Measurements from ENCODE around the gene CHTF18.
"Not testable (repeated sequence)": the region's sequence is repeated elsewhere in the genome, so short reads cannot be mapped to it uniquely, and the experiment has no call there.

Gene CHTF18

GRCh38 chr16:808085-808386, 19.6 kb downstream of the CHTF18 start:
- DNase-seq (ENCODE audit: low spot score) = no peak

- peak; percentile 31 for DNase-seq (ENCODE audit: low spot score)
Observed at GRCh38 chr16:813204-813915, 24.9 kb downstream of the CHTF18 start.

DNA sequence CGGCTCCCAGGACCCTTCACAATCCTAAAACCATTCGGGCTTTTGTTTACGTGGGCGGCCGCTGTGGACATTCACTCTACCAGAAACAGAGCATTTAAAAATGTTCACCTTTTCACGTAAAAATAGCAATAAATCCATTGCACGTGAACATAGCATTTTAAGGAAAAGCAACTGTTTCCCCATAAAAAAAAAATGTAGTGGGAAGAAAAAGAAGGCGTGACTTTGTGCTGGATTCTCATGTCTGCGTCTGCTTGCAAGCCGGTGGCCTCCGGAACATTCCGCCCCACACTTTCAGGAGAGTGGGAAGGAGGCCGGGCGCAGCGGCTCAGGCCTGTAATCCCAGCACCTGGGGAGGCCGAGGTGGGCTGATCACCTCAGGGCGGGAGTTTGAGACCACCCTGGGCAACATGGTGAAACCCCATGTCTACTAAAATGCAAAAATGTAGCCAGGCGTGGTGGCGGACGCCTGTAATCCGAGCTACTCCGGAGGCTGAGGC, 25.5 kb downstream of the CHTF18 start:
- DNase-seq (ENCODE audit: low spot score) = no peak

- no peak for DNase-seq (ENCODE audit: low spot score)
Observed at GRCh38 chr16:814974-815373, 26.6 kb downstream of the CHTF18 start.

- DNase-seq (ENCODE audit: low spot score) = no peak
Observed at GRCh38 chr16:815861-816260, 27.4 kb downstream of the CHTF18 start.

GRCh38 chr16:817001-817906, 28.8 kb downstream of the CHTF18 start:
- DNase-seq (ENCODE audit: low spot score) = no peak

DNA sequence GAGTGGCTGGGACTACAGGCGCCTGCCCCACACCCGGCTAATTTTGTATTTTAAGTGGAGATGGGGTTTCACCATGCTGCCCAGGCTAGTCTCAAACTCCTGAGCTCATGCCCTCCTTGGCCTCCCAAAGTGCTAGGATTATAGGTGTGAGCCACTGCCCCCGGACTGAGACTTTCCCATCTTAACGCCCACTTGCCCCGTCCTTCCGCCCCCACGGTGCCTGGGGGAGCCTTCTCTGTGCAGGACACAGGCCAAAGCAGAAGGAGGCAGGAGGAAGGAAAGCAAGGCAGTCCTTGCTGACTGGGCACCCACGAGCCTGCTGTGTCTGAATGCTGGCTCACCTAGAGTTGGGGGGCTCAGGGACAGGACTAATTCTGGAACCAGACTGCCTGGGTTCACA, 29.7 kb downstream of the CHTF18 start:
- DNase-seq (ENCODE audit: low spot score) = no peak

DNA sequence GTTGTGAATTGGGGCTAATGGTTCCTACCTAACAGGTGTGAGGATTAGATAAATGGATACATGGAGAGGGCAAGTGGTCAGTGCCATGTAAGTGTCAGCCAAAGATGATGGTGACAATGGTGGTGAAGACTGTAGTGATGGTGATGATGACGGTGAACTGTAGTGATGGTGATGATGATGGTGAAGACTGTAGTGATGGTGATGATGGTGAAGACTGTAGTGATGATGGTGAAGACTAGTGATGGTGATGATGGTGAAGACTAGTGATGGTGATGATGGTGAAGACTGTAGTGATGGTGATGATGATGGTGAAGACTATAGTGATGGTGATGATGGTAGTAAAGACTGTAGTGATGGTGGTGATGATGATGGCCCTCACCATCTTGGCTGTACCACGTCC, 30.2 kb downstream of the CHTF18 start:
- no peak for DNase-seq (ENCODE audit: low spot score)

GRCh38 chr16:819336-820043, 31.1 kb downstream of the CHTF18 start:
- no peak for DNase-seq (ENCODE audit: low spot score)

DNA sequence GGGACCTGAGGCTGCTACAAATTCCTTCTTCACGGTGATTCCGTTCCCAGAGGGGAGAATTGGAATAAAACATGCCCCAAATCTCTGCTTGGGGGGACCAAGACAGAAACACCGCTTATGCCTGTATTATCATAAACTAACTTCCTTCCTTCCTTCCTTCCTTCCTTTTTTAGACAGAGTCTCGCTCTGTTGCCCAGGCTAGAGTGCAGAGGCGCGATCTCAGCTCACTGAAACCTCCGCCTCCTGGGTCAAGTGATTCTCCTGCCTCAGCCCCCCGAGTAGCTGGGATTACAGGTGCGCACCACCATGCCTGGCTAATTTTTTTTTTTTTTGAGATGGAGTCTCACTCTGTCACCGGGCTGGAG, 31.6 kb downstream of the CHTF18 start:
- not testable (repeated sequence) for DNase-seq (ENCODE audit: low spot score)

DNA sequence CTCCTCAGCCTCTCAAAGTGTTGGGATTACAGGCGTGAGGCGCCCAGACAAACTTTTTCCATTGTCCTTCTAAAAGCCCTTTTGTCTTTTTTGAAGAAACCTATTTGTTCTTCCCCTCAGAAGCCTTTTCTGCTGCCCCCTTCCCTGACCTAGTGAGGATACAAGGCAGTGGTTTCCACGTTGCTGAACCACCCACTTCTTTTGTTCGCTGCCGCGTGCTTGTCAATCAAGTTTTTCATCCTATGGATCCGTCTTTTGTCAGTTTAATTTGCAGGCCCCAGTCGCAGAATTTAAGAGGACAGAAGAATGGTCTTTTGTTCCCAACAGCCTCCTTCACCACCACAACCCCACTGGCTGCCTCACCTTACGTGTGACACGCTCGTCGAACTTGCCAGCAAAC, 32.3 kb downstream of the CHTF18 start:
- DNase-seq (ENCODE audit: low spot score) = no peak

DNA sequence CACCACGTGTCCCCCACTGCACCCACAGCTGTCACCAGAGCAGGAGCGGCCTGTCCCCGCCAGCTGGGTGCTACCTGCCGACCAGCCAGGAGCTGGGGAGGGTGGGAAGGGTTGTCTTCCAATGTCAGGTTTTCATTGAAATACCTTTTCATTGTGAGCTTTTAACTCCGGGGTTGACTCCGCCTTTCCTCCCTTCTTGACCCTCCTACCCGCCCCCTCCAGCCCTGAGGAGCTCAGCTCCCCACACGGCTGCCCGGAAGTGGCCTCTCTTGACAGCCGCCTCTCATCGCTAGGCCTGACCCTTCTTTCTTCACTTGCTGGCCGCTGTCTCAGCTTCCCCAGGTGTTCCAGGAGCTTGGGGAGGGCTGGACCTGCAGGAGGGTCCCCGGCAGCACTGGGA, 33.3 kb downstream of the CHTF18 start:
- no peak for DNase-seq (ENCODE audit: low spot score)

DNA sequence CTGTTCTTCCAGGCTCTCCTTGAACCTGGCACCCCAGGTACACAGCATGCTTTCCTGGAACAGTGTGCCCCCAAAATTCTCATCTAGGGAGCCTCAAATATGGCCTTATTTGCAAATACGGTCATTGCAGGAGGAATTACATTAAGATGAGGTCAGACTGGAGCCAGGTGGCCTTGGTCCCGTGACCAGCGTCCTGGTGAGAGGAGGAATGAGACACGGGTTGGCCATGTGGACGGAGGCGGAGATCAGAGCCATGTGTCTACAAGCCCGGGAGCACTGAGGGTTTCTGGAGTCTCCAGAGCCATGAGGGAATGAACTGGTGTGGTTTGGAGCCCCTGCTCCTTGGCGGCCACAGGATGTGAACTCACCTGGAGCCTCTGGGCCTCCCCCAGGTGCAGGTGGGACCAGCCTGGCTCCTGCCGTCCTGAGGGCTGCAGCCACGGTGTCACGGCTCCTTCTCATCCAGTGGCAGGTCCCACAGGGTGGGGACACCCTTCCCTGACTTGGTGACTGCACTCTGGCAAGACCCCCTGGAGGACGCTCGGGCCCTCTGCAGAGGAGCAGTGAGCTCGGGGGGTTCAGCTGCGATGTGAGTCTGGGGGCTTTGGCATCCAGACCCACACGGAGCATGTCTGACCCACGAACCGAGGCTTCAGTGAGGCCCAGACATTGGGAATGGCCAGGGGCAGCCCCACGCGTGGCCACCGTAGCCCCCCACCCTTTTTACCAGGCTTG, 33.9 kb downstream of the CHTF18 start:
- no peak for DNase-seq (ENCODE audit: low spot score)

GRCh38 chr16:822909-823297, 34.5 kb downstream of the CHTF18 start:
- no peak for DNase-seq (ENCODE audit: low spot score)

DNA sequence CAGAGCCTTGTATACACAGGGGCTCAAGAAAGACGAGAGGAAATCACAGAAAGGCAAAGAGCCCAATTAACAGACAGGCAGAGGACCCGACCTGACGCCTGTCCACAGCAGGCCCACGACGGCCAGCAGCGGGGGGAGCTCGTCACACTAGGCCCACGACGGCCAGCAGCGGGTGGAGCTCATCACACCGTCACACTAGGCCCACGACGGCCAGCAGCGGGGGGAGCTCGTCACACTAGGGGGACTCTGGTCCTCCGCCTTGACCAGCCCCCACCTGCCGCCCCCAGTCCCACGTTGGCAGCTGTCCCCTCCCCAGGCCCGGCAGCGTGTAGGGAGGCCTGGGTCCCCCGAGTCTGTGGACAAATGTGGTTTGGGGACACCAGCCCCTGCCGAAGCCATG, 35.8 kb downstream of the CHTF18 start:
- DNase-seq (ENCODE audit: low spot score) = no peak

GRCh38 chr16:824601-825000, 36.2 kb downstream of the CHTF18 start:
- no peak for DNase-seq (ENCODE audit: low spot score)

DNA sequence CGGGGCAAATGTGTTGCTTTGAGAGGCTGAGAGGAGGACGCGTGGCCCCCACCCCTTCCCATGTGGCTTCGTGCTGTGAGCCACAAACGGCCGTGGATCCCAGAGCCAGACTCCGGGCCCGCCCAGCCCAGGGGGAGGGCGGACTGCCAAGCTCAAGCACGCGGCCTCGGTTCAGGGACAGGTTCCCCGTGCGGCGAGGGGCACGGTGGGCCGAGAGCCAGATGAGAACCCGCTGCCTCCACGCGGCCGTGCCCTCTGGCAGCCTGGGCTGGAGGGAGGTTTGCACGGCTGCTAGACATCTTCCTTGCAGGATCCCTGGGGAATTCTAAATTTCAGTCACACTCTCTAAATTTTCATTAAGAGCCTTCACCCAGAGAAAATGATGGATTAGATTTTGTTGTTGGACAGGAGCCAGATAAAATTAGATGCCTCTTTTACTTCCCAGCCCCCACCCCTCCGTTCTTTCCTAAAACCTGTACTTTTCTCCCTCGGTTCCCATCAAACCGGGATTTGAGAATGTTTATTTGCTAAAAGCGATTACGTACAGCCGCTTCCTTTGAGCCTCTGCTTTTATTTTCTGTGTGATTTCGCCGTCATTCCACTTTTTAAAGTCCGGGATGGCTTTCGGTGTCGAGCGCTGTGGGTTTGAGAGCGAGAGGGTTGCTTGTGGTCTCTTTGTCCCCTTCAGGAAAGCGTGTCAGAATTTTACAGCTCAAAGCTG, 37.1 kb downstream of the CHTF18 start:
- no peak for DNase-seq (ENCODE audit: low spot score)

GRCh38 chr16:827513-827912, 39.1 kb downstream of the CHTF18 start:
- no peak for DNase-seq (ENCODE audit: low spot score)

DNA sequence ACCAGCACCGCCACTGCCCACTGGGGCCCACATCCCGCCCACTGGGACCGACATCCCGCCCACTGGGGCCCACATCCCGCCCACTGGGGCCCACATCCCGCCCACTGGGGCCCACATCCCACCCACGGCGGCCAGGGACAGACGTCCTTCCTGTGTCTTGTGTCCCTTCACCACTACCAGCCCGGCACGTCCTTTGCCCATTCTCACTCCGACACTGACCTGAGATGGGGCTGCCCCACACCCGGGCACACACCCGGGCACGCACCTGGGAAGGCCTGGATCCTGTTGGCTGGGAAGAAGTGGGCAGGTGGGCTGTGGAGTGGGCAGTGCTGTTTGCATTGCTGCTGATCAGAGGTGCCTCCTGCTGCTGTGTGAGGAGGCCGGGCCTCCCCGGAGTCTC, 40.5 kb downstream of the CHTF18 start:
- DNase-seq (ENCODE audit: low spot score) = no peak

DNA sequence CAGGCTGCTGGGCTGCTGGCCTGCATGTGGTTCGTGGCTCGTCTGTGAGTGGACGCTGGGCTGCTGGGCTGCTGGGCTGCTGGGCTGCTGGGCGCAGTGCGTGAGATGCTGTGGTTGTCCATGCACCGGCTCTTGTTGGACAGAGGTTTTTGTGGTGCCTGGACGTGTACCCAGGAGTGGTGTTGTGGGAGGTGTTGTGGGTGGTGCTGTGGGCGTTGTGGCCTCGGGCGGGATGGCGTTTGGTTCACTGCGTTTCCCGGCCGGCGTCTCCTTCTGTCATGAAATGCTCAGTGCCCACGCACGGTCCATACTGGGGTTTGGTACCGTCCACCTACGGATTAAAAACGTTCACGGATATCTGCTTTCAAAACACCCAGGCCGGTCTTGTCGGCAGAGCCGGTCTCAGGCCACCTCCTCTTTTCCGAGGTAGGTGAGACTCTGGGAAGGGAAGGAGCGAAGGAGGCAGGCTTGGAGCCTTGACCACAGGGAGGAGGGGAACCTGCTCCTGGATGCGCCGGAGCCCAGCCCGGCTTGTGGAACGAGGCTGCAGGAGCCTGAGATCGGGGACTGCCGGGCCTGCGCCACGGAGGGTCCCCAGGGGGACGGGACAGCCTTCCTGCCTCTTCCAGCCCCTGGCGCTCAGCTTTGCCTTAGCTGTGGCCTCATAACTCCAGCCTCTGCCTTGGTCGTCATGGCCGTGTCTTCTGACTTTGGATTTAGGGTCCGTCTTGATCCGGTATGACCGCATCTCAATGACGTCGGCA, 41.9 kb downstream of the CHTF18 start:
- no peak for DNase-seq (ENCODE audit: low spot score)

Measured in NAMALWA (cell line).